NOMO-1 treated with DMSO at 0.1 percent for 48 hours (cell line): ENCODE results near the gene NAA50.
A peak's percentile ranks its signal among the peaks of the same experiment; 100 is the strongest.

Experiments used
- DNase-seq: peaks from one replicate; lab custom pipeline; 2025; ENCODE audit not compliant: unreplicated experiment; lab: John Stamatoyannopoulos, UW

Gene NAA50

DNA sequence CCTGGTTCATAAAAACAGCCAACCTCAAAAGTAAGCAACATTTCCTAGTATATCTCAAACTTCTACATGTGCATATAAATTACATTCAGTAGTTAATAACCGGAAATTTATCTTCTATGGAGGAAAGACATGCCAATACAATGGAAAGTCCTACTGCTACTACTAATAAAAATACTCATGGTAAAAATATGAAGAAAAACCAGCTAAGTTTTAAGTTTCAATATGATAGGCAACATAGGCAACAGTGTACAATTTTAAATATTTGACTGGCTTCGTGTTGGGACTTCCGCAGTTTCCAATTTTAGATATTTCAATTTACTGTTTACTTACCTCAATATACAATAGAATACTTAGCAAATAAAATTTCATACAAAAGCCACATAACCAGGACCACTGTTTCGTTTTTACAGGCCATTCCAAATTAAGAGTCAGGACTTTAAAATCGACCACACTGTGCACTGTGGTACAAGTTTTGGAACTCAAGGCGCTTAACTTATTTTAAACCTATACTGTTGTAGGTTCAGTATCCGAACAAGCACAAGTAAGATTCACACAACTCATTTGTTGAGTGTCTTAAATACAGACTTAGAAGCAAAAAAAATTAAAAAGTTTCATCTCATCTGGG lies 2.9 kb downstream of the NAA50 start:
- DNase-seq = no peak

DNA sequence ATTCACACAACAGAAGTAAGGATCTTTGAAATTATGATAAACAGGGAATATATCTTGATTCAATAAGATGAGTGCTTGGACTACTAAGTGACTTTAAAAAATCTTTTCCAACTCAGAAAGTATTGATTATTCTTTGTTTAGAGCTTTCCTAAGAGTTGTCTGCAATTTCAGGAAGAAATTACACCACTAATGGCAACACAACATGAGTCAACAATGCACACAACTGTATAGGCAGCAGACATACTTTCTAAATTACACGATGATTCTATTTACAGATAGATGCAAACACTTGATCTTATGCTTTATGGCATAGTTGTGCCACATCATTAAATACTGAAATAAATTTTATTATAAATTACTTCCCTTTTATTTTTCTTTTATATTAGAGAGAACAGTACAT lies 4.4 kb downstream of the NAA50 start:
- DNase-seq = no peak

DNA sequence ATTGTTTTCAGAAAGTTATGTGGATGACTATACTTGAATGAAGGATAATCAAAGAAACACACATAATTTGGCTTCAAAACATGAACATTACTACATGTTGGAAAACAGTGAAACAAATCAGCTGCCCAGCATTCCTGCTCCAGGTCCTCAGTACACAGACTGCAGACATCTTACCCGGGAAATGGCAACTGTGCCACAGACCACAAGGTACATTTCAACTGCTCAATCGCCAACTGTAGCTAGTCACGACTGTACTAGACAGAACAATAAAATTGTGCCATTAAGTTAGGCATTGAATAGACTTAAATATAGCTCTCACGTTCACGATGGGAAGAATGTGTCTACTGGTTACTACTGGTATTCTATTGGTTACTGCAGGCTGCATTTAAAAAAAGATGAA lies 5.0 kb downstream of the NAA50 start:
- DNase-seq = no peak

DNA sequence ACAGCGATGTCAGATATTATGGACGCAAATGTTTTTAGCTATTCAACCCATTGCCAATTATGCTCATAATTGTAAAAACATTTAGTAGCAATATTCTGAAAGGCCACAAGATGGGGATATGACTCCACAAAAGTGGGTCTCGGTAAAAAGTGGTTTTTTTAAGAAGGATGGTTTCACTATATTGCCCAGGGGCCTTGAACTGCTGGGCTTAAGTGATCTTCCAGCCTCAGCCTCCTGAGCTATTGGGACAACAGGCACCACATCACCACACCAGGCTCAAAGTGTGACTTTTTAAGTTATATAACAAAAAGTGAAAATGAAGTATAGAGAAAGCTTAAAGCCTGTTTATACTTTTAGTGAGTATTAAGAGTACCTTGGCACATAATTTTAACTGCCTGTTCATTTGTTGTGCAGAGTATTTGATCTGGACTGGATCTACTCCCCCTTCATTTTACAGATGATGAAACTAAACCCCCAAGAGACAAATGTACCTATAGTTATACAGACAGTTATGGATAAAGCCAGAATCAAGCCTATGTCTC lies 9.4 kb downstream of the NAA50 start:
- peak; percentile 71 for DNase-seq

DNA sequence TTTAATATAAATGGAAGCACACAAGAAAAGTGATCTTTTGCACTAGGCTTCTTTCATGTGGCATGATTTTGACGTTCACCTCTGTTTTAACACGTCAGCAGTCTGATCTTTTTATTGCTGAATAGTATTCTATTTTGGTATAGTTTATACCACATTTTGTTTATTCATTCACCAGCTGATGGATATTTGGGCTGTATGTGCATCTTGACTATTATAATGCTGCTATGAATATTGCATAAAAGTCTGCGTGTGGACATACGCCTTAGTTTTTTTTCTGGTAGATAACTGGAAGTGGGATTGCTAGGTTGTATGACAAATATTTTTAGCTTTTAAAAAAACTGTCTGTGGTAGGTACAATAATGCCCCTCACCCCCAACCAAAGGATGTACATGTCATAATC lies 14.4 kb downstream of the NAA50 start:
- DNase-seq = no peak

DNA sequence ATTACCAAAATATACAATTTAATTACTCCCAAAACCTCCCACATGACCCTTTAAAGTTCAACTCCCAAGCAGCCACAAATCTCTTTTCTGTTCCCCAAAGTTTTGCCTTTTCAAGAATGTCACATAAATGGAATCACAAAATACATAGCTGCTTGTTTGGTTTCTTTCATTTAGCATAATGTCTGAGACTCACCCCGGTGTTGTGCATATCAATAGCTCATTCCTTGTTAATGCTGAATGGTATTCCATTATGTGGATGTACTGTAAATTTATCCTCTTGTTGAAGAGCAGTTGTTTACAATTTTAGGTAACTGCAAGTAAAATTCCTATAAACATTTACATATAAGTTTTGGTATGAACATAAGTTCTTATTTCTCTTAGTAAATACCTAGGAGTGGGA lies 15.5 kb downstream of the NAA50 start:
- no peak for DNase-seq

DNA sequence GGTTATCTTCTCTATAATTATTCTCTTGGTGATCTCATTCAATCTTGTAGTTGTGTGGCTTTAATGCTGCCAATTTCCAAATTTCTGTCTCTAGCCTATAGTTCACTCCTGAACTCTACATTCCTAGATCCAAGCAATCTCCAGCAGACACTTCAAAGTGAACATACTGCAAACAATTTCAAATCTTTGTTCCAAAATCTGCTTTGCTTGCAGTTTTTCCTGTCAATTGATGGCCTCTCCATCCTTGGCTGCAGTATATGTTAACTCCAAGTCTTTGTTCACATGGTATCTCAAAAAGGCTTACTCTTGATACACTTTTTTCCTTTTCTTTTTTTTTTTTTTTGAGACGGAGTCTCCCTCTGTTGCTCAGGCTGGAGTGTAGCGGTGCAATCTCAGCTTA lies 17.4 kb downstream of the NAA50 start:
- no peak for DNase-seq

DNA sequence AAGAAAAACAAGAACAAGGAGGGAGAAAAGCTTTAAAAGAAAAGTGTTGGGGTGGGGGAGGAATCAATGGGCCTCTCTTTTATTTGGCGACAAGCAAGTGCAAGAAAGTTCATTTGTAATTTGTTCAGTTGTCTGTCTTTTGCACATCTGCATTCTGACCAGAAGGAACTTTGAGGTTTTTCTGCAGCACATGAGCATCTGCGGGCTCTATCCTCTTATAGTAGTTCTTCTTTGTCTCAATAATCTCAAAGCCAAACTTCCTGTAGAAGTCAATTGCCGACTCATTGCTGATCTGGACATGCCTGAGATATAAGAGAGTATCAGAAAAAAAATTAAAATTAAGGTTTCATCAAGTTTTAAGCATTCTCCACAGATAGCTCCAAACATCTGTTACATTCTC lies 24.4 kb downstream of the NAA50 start:
- DNase-seq = no peak

DNA sequence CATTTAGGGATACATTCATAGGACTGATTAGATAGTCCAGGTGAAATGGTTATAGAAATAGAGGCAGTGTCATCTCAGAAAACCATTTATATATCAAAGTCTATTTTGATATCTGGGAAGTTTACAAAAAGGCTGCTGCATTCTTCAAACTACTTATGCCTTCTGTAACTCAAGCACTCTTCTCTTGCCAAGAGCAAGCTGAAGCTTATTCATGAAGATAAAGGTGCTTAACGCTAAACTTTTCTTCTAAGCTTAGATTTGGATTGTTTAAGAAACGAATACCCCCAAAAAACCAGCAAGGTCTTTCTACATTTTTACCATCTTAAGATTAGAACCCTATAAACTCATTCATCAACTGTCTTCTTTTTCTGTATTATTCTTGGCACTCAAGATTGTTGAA lies 26.3 kb downstream of the NAA50 start:
- no peak for DNase-seq

DNA sequence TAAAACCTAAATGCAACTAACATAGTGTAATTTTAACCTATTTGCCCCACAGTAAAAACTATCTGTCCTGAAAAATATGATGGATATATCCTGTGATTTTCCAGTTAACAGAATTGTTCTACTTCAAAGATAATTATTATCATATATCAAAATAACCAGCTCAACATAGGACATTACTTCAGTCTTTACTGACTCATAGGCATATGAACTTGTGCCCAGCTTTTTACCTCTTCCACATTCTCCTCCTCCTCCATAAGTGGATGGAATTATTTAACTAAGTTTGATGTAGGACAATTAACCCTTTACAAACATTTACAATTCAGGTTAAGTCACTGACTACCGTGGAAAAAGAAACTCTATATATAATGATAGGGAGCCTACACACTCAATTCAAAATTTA lies 26.8 kb downstream of the NAA50 start:
- no peak for DNase-seq

DNA sequence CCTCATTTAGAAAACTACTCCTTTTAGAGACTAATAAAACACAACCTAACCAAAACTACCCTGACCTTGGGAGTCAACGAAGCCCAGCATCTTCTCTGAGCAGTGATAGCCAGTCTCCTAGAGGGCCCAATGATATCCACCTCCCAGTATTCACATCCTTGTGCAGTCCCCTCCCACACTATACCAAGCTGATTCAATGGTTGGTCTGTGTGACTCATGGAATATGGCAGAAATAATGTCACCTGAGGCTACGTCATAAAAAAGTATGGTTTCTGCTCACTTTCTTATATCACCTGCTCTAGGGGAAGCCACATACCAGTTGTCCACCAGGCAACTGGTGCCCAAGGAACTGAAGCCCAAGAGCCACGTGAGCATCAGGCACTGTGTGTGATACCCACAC lies 28.2 kb downstream of the NAA50 start:
- DNase-seq = no peak

DNA sequence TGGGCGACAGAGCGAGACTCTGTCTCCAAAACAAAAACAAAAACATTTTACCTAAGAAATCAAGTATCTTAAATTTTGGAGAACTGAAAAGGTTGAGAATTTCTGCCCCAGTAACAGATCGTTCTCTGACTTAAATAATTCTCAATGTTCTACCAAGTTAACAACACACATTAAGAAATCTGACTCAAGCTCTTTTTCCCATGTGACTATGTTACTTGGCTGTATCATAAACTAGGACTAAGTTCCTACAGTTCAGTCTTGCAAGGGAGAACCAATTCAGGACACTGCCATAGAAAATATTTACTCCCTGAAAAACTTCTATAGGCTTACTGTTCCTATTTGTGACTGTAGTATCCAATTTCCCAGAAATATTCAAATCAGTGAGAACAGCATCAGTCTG lies 28.7 kb downstream of the NAA50 start:
- DNase-seq = no peak

DNA sequence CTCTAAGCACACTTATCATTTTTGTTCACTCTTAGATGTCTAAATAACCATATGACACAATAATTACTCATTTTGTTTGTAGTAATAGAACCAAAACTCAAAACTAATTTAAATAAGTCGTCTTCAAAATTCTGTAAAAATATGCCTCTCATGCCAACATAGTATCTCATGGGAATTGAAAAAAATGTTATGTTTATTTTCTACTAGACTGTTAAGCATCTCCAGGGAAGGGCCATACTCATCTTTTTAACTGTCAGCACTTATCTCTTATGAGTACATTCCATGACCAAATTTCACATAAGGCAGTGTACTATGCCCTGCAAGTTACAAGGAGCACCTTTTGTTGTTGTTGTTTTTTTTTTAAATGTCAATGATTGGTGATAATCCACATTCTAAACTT lies 31.3 kb downstream of the NAA50 start:
- DNase-seq = no peak

DNA sequence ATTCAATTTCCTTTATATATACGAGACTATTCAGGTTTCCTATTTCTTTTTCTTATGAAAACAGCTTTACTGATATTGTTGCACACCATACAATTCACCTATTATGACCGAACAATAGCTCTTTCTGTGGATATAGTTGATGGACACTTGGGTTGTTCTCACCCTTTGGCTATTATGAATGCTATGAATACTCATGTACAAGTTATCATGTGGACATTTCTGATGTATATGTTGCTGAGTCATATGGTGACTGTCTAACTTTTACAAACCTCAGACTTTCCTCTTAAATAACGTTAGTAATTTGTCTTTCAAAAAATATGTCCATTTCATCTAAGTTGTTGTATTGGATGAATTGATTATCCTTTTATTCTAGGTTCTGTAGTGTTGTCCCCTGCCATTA lies 33.9 kb downstream of the NAA50 start:
- no peak for DNase-seq

DNA sequence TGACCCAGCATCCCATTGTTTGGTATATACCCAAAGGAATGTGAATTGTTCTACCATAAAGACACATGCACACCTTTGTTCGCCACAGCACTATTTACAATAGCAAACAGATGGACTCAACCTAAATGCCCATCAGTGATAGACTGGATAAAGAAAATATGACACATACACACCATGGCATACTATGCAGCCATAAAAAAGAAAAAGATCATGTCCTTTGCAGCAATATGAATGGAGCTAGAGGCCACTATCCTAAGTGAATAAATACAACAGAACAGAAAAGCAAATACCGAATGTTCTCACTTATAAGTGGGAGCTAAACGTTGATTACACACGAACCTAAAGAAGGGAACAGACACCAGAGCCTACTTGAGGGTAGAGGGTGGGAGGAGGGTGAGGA lies 38.2 kb downstream of the NAA50 start:
- no peak for DNase-seq

DNA sequence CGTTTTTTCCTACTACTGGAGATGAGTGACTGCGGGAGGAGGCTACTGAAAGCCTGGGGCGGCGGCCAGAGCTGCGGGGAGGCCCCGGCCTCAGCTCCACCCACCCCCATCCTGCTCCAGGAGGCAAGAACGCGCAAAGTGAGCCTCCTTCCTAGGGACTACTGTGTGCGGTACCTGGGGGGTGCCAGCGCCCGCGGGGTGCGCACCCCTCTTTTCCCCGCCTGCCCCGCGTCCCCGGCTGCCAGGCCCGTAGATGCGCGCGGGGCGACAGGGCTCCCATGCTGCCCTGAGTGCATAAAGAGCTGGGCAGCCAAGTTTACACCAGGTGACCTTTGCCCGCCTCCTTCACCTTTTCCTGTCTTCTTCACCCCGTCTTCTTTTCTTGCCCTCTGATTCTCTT lies 47.1 kb downstream of the NAA50 start:
- DNase-seq = no peak

DNA sequence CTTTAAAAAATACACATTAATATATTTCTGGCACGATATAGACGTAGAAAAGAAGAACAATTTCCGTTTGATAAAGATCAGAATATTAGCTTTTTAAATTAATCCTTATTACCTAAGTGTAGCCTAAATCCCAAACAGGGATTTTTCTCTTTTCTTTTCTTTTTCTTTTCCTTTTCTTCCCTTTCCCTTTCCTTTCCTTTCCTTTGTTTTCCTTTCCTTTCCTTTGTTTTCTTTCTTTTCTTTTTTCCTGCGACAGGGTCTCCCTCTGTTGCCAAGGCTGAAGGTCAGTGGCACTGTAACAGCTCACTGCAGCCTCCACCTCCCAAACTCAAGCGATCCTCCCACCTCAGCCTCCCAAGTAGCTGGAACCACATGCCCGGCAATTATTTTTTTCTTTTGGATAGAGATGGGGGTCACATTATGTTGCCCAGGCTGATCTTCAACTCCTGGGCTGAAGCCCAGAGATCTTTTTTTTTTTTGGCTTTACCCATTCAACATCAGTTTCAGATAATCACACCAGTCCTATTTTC lies 47.8 kb downstream of the NAA50 start:
- no peak for DNase-seq

DNA sequence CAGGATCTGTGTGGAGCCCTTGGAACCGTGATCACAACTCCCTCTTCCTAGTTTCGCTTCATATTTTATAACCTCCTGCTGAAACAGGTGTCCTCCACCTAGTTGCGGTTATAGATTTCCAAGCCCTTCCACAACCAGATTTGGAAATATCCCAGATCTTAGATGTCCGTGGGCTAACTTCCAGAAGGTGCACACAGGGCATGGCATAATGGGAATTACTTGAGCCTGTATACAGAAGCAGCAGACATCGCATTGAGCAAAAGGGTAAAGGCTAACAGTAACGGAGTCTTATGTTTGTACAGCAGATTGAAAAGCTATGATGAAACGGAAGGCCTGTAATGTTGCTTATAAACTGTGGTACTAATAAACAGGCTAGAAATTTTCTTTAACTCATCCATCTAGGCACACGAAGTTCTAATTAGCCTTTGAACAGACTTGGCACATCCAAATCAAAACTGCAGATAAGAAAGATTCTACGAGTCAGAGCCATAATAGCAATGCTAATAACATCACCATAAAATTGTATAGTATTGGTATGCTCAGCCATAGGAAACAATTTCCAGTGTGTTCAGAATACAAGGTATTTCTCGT lies 48.5 kb downstream of the NAA50 start:
- peak; percentile 7 for DNase-seq

DNA sequence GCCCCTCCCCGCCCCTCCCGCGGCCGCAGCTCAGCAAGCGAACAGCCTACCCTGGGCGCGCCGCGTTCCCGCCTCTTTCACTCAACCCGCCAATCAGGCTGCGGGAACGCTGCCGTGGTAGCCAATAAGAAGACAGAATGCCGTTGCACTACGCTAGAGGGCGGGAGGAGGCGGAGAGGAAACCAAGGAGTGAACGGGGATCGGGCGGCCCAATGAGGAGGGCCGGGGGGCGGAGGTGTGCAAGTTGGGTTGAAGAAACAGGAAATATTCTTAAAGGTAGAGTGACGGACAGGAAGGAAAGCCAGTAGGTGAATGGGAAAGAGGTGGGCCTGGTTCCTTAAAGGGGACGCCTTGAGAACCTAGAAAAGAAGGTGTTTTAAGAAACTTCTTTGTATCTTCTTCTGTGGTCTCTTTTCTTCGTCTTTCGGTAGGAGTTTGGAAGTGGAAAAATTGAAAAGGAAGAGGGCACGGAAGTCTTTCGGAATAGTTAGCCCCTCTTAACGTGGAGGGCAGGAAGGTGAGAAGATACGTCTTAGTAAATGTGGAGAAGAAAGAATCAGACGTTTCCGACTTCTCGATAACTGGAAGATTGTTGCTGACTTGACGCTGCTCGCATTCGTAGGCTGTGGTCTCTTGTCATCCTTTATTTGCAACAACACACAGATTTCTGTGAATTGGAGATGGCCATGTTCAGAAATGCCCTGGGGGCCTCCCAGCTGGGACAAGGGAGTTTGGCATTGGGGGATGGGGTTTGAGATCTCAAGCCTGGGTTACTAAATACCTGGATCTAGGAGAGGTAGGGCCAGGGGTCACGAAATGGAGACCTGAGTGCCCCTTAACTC lies 49.2 kb downstream of the NAA50 start:
- peak; percentile 99 for DNase-seq

DNA sequence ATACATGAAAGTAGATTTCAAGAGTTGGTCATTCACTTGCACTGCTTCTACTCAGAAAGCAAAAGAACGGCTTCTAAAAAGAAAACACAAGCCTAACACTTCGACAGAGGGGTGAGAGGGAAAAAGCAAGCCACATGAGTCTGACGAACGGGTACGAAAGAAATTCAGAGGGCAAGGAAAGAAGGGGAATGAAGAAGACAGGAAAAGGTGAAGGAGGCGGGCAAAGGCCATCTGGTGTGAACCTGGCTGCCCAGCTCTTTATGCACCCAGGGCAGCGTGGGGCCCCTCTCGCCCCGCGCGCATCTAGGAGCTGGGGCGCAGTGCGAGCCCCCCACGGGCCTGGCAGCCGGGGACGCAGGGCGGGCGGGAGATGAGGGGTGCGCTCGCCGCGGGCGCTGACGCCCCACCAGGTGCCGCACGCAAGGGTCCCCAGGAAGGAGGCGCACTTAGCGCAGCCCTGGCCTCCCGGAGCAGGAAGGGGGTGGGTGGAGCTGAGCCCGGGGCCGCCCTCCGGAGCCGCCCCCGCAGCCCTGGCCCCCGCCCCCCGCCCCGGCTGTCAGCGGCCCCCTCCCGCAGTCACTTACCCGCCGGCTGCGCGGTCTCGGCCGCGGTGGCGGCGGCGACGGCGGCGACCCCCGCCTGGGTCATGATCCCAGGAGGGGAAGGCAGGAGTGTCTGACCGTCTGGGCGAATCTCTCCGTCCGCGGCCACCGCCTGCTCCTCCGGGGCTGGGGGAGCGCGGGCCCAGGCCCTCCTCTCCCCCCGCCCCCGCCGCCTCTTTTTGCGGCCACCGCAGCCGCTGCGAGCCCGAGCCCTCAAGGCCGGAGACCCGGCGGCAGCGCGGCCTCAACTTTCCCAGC lies 50.0 kb downstream of the NAA50 start, which contains the start of gene USF3:
Gene USF3 (minus strand): TSS at position 857 of the 860 bp plus-strand sequence. CDS start 21,764 bp downstream, outside the sequence.
- peak; percentile 34 for DNase-seq

DNA sequence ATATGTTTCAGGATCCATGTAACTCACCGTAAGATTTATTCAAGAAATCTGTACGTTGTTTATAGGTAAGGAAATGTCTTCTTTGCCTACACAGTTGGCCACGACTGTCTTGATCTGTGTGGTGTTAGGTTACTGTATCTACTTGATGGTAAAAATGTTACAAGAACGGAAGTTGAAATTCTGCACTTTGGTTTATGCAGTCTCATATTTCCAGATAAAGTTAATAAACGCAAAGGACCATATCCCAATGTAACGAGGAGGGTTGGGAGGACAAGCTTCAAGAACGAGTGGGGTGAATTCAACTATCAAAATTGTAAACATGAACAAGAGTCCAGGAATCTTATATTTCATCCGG lies 50.6 kb downstream of the NAA50 start:
- DNase-seq = no peak
